Measurements from ENCODE around the gene MYL2.

Gene MYL2

GRCh38 chr12:110930348-110931314 is 10.3 kb upstream of the MYL2 start:
- WGBS, 2 experiments, result 93 to 94% methylated on average over 21 of the region's 21 CpGs
- peaks cover 4% of the 10 kb centered on the region for H3K4me1 ChIP-seq (ENCODE audit: control insufficient read depth, insufficient read depth, low read length)
- no peak overlapping the region for H3K4me3 ChIP-seq (ENCODE audit: insufficient read depth, low read depth, low read length)
- no peak overlapping the region for H3K27ac ChIP-seq (ENCODE audit: insufficient read depth, low read depth, low read length, poor library complexity, severe bottlenecking)
- H3K9me3 ChIP-seq (ENCODE audit: control insufficient read depth, low read length), result no peaks in the 10 kb centered on the region
- no peaks in the 10 kb centered on the region for H3K36me3 ChIP-seq (ENCODE audit: control insufficient read depth, insufficient read depth, low read length)
- H3K27me3 ChIP-seq (ENCODE audit: control insufficient read depth, insufficient read depth, low read length, poor library complexity, severe bottlenecking), result peaks cover 16% of the 10 kb centered on the region

DNA sequence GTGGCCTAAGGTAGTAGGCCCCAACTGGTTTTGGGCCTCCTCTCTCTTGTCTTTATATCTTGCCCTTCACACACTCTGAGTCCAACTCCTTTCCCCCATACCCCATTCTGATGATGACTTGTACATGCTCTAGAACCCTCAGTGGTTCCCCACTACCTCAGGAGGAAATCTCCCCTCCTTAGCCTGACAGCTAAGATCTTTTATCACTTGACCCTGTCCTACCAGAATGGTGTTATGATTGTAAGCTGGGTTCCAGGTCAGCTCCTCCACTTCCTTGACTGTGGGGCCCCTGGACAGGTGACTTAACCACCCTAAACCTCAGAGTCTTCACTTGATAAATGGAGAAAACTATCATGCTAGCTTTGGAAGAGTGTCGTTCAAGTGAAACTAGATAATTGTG is 9.4 kb upstream of the MYL2 start:
- Histone ChIP-seq H3K9me3 (ENCODE audit: control insufficient read depth, low read length) (no peaks in the 10 kb centered on the region), H3K4me1 (ENCODE audit: control insufficient read depth, insufficient read depth, low read length) (peaks cover 4% of the 10 kb centered on the region), H3K4me3 (ENCODE audit: insufficient read depth, low read depth, low read length) (no peak overlapping the region), H3K27ac (ENCODE audit: insufficient read depth, low read depth, low read length, poor library complexity, severe bottlenecking) (no peak overlapping the region), H3K27me3 (ENCODE audit: control insufficient read depth, insufficient read depth, low read length, poor library complexity, severe bottlenecking) (peaks cover 11% of the 10 kb centered on the region), H3K36me3 (ENCODE audit: control insufficient read depth, insufficient read depth, low read length) (no peaks in the 10 kb centered on the region)
- 95 to 96% methylated on average over 1 of the region's 1 CpG for WGBS, 2 experiments

DNA sequence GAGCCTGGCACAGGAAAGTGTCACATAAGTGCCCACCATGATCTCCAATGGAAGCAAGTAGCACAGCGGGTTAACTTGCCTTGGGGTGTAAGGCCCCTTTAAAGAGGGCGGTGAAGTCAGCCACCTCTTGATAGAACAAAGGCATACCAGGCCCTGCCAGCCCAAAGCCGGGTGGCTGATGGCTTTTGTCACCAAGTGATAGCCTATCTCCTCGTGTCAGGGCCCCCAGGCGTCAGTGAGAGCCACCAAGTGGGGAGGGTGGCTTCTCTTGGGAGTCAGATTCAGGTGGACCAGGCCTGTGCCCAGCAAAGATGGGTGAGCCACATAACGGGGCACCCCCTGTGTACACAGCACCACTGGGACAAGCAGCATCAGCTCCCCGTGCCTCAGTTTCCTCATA is 8.3 kb upstream of the MYL2 start:
- peaks cover 4% of the 10 kb centered on the region for H3K4me1 ChIP-seq (ENCODE audit: control insufficient read depth, insufficient read depth, low read length)
- peaks cover 3% of the 10 kb centered on the region for H3K27me3 ChIP-seq (ENCODE audit: control insufficient read depth, insufficient read depth, low read length, poor library complexity, severe bottlenecking)
- 59 to 62% methylated on average over 7 of the region's 7 CpGs for WGBS, 2 experiments
- H3K4me3 ChIP-seq (ENCODE audit: insufficient read depth, low read depth, low read length), result no peak overlapping the region
- no peaks in the 10 kb centered on the region for H3K9me3 ChIP-seq (ENCODE audit: control insufficient read depth, low read length)
- H3K27ac ChIP-seq (ENCODE audit: insufficient read depth, low read depth, low read length, poor library complexity, severe bottlenecking), result no peak overlapping the region
- no peaks in the 10 kb centered on the region for H3K36me3 ChIP-seq (ENCODE audit: control insufficient read depth, insufficient read depth, low read length)

GRCh38 chr12:110927546-110927945 is 7.2 kb upstream of the MYL2 start:
- no peak overlapping the region for H3K4me3 ChIP-seq (ENCODE audit: insufficient read depth, low read depth, low read length)
- H3K4me1 ChIP-seq (ENCODE audit: control insufficient read depth, insufficient read depth, low read length), result peaks cover 12% of the 10 kb centered on the region
- no peaks in the 10 kb centered on the region for H3K36me3 ChIP-seq (ENCODE audit: control insufficient read depth, insufficient read depth, low read length)
- H3K9me3 ChIP-seq (ENCODE audit: control insufficient read depth, low read length), result no peaks in the 10 kb centered on the region
- WGBS, 2 experiments, result 90 to 91% methylated on average over 6 of the region's 6 CpGs
- H3K27me3 ChIP-seq (ENCODE audit: control insufficient read depth, insufficient read depth, low read length, poor library complexity, severe bottlenecking), result no peaks in the 10 kb centered on the region
- H3K27ac ChIP-seq (ENCODE audit: insufficient read depth, low read depth, low read length, poor library complexity, severe bottlenecking), result no peak overlapping the region

GRCh38 chr12:110923692-110924334 is 3.4 kb upstream of the MYL2 start:
- no peaks in the 10 kb centered on the region for H3K36me3 ChIP-seq (ENCODE audit: control insufficient read depth, insufficient read depth, low read length)
- H3K4me3 ChIP-seq (ENCODE audit: insufficient read depth, low read depth, low read length), result no peak overlapping the region
- peaks cover 14% of the 10 kb centered on the region for H3K4me1 ChIP-seq (ENCODE audit: control insufficient read depth, insufficient read depth, low read length)
- no peaks in the 10 kb centered on the region for H3K27me3 ChIP-seq (ENCODE audit: control insufficient read depth, insufficient read depth, low read length, poor library complexity, severe bottlenecking)
- no peaks in the 10 kb centered on the region for H3K9me3 ChIP-seq (ENCODE audit: control insufficient read depth, low read length)
- no peak overlapping the region for H3K27ac ChIP-seq (ENCODE audit: insufficient read depth, low read depth, low read length, poor library complexity, severe bottlenecking)
- 89 to 94% methylated on average over 9 of the region's 9 CpGs for WGBS, 2 experiments

- Histone ChIP-seq H3K9me3 (ENCODE audit: control insufficient read depth, low read length) (no peaks in the 10 kb centered on the region), H3K27me3 (ENCODE audit: control insufficient read depth, insufficient read depth, low read length, poor library complexity, severe bottlenecking) (no peaks in the 10 kb centered on the region), H3K36me3 (ENCODE audit: control insufficient read depth, insufficient read depth, low read length) (no peaks in the 10 kb centered on the region), H3K4me1 (ENCODE audit: control insufficient read depth, insufficient read depth, low read length) (peaks cover 12% of the 10 kb centered on the region), H3K4me3 (ENCODE audit: insufficient read depth, low read depth, low read length) (no peak overlapping the region), H3K27ac (ENCODE audit: insufficient read depth, low read depth, low read length, poor library complexity, severe bottlenecking) (no peak overlapping the region)
- WGBS, 2 experiments, result 91 to 96% methylated on average over 4 of the region's 4 CpGs
Measured at GRCh38 chr12:110923192-110923591, 2.8 kb upstream of the MYL2 start.

DNA sequence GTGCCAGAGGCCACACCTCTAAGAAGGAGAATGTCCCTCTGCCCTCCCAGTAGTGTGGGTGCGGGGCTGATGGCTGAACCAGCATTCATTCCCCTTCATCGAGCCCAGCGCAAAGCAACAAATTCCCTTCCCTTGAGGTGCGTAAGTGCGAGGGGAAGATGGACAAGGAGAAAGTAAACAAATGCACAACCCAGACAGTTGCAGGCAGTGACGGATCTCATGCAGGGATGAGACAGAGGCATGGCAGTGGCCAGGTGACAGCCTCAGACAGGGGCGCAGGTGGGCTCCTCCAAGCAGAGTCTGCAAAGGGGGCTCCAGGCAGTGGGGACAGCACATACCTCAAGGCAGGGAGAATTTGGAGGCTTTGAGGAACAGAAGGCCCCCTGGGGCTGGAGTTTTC is 2.3 kb upstream of the MYL2 start:
- H3K9me3 ChIP-seq (ENCODE audit: control insufficient read depth, low read length), result no peaks in the 10 kb centered on the region
- H3K27me3 ChIP-seq (ENCODE audit: control insufficient read depth, insufficient read depth, low read length, poor library complexity, severe bottlenecking), result no peaks in the 10 kb centered on the region
- no peak overlapping the region for H3K27ac ChIP-seq (ENCODE audit: insufficient read depth, low read depth, low read length, poor library complexity, severe bottlenecking)
- H3K4me1 ChIP-seq (ENCODE audit: control insufficient read depth, insufficient read depth, low read length), result peaks cover 11% of the 10 kb centered on the region
- 73 to 77% methylated on average over 7 of the region's 7 CpGs for WGBS, 2 experiments
- H3K36me3 ChIP-seq (ENCODE audit: control insufficient read depth, insufficient read depth, low read length), result no peaks in the 10 kb centered on the region
- H3K4me3 ChIP-seq (ENCODE audit: insufficient read depth, low read depth, low read length), result no peak overlapping the region

GRCh38 chr12:110921262-110921661 is 883 bp upstream of the MYL2 start:
- Histone ChIP-seq H3K27ac (ENCODE audit: insufficient read depth, low read depth, low read length, poor library complexity, severe bottlenecking) (no peak overlapping the region), H3K9me3 (ENCODE audit: control insufficient read depth, low read length) (no peaks in the 10 kb centered on the region), H3K4me3 (ENCODE audit: insufficient read depth, low read depth, low read length) (no peak overlapping the region), H3K4me1 (ENCODE audit: control insufficient read depth, insufficient read depth, low read length) (peaks cover 11% of the 10 kb centered on the region), H3K27me3 (ENCODE audit: control insufficient read depth, insufficient read depth, low read length, poor library complexity, severe bottlenecking) (no peaks in the 10 kb centered on the region), H3K36me3 (ENCODE audit: control insufficient read depth, insufficient read depth, low read length) (no peaks in the 10 kb centered on the region)
- WGBS, 2 experiments, result 86 to 87% methylated on average over 10 of the region's 10 CpGs

- 90 to 91% methylated on average over 5 of the region's 5 CpGs for WGBS, 2 experiments
- Histone ChIP-seq H3K27ac (ENCODE audit: insufficient read depth, low read depth, low read length, poor library complexity, severe bottlenecking) (no peak overlapping the region), H3K4me3 (ENCODE audit: insufficient read depth, low read depth, low read length) (no peak overlapping the region)
Measured at GRCh38 chr12:110919720-110920119, 659 bp downstream of the MYL2 start.

GRCh38 chr12:110917961-110918360 is 2.4 kb downstream of the MYL2 start:
- no peak overlapping the region for H3K4me3 ChIP-seq (ENCODE audit: insufficient read depth, low read depth, low read length)
- WGBS, 2 experiments, result 86 to 89% methylated on average over 7 of the region's 7 CpGs
- H3K27ac ChIP-seq (ENCODE audit: insufficient read depth, low read depth, low read length, poor library complexity, severe bottlenecking), result no peak overlapping the region
- H3K9me3 ChIP-seq (ENCODE audit: control insufficient read depth, low read length), result no peaks in the 10 kb centered on the region
- H3K36me3 ChIP-seq (ENCODE audit: control insufficient read depth, insufficient read depth, low read length), result no peaks in the 10 kb centered on the region
- H3K4me1 ChIP-seq (ENCODE audit: control insufficient read depth, insufficient read depth, low read length), result peaks cover 6% of the 10 kb centered on the region
- no peaks in the 10 kb centered on the region for H3K27me3 ChIP-seq (ENCODE audit: control insufficient read depth, insufficient read depth, low read length, poor library complexity, severe bottlenecking)

More at GRCh38 chr12:110919720-110920119, 659 bp downstream of the MYL2 start:
- Histone ChIP-seq H3K4me1 (ENCODE audit: control insufficient read depth, insufficient read depth, low read length) (peaks cover 11% of the 10 kb centered on the region), H3K36me3 (ENCODE audit: control insufficient read depth, insufficient read depth, low read length) (no peaks in the 10 kb centered on the region), H3K27me3 (ENCODE audit: control insufficient read depth, insufficient read depth, low read length, poor library complexity, severe bottlenecking) (no peaks in the 10 kb centered on the region), H3K9me3 (ENCODE audit: control insufficient read depth, low read length) (no peaks in the 10 kb centered on the region)
